HepG2 (cell line): ENCODE data around the gene GNG7. TPM values are rescaled to one million over a fixed set of nuclear protein-coding genes. Genes with fewer than 3 reads are reported as not detected.

ENCODE experiments used
- ATAC-seq: fragments of 200-7000 bp; cut with Tn5 transposase; 3 replicates; pipeline ENCODE4 v1.9.1; 2020; ENCODE audit warnings: mild to moderate bottlenecking, moderate library complexity
- BruUV-seq: library from RNA; stranded (reverse); fragments of 400-500 nt; replicated peaks from 2 replicates; lab custom pipeline; 2021; lab: Mats Ljungman, UMichigan
- CTCF ChIA-PET: fragments of 300-600 bp; formaldehyde crosslinking; extraction: SDS; loops from one replicate; lab custom pipeline; 2021; ENCODE audit warnings: low total read pairs, inconsistent platforms, low intra/inter-chr PET ratio; lab: Yijun Ruan, JAX
- POLR2A ChIA-PET: fragments of 350-600 bp; sonication (Branson Sonifier 250); formaldehyde crosslinking; loops from one replicate; lab custom pipeline; 2020; ENCODE audit warnings: antibody characterized with exemption, inconsistent platforms; lab: Yijun Ruan, JAX
- DNase-seq: peaks from one replicate; pipeline ENCODE4 v3.0.0-alpha.2; 2015; ENCODE audit warnings: low spot score
- FAIRE-seq: peaks from 3 replicates; lab custom pipeline; 2011; peaks lifted over from hg19 to GRCh38; lab: Jason Lieb, UNC
- H2AFZ ChIP-seq: one replicate; pipeline ENCODE4 v1.6.1; 2011; ENCODE audit warnings: low read length, inconsistent platforms
- H3K27ac ChIP-seq: fragments of 300-600 bp; 3 replicates; pipeline ENCODE4 v1.8.0; 2011; ENCODE audit warnings: mixed run types, mild to moderate bottlenecking, mixed read lengths, low read length, inconsistent platforms; ENCODE audit not compliant: insufficient read depth; ENCODE audit errors: extremely low read length
- H3K27me3 ChIP-seq, 2 experiments: fragments of 200-600 bp in 1 of 2; 2 replicates in 1 of 2; 3 replicates in 1 of 2; pipeline versions ENCODE4 v1.6.0 to v1.8.0; 2011; ENCODE audit warnings: low read length in 2 of 2, mild to moderate bottlenecking in 2 of 2, moderate library complexity in 2 of 2, inconsistent platforms in 1 of 2; ENCODE audit not compliant: insufficient read depth in 2 of 2, control insufficient read depth in 1 of 2
- H3K36me3 ChIP-seq, 2 experiments: fragments of 200-600 bp in 1 of 2; replicated peaks in 1 of 2; 2 replicates in 1 of 2; 3 replicates in 1 of 2; pipeline versions ENCODE4 v1.5.1 to v1.8.0; 2011; ENCODE audit warnings: low read length in 2 of 2, inconsistent platforms in 1 of 2; ENCODE audit not compliant: insufficient read depth in 2 of 2, control insufficient read depth in 1 of 2
- H3K4me1 ChIP-seq: 2 replicates; pipeline ENCODE4 v1.5.1; 2012; ENCODE audit warnings: low read length, inconsistent platforms; ENCODE audit not compliant: insufficient read depth
- H3K4me2 ChIP-seq: 2 replicates; pipeline ENCODE4 v1.6.0; 2011; ENCODE audit warnings: low read depth, low read length, inconsistent platforms
- H3K4me3 ChIP-seq, 3 experiments: fragments of 200-600 bp in 1 of 3; sonication (generic), shearing (Covaris generic) in 1 of 3; replicated peaks in 1 of 3; 2 replicates each; pipeline ENCODE4 v1.5.1; 2011 to 2016; ENCODE audit warnings: low read length in 3 of 3, inconsistent platforms in 2 of 3, low read depth in 2 of 3, mild to moderate bottlenecking in 2 of 3, control low read depth in 1 of 3, mixed read lengths in 1 of 3; ENCODE audit not compliant: insufficient read depth in 1 of 3
- H3K79me2 ChIP-seq: one replicate; pipeline ENCODE4 v1.6.1; 2011; ENCODE audit warnings: low read length, inconsistent platforms; ENCODE audit not compliant: insufficient read depth
- H3K9ac ChIP-seq: 2 replicates; pipeline ENCODE4 v1.6.0; 2011; ENCODE audit warnings: mild to moderate bottlenecking, low read depth, low read length, inconsistent platforms; ENCODE audit not compliant: insufficient read depth
- H3K9me3 ChIP-seq: 2 replicates; pipeline ENCODE4 v1.5.1; 2012; ENCODE audit warnings: mild to moderate bottlenecking, low read length
- H4K20me1 ChIP-seq: 2 replicates; pipeline ENCODE4 v1.6.0; 2011; ENCODE audit warnings: inconsistent platforms, mild to moderate bottlenecking, low read length, moderate library complexity; ENCODE audit not compliant: insufficient read depth
- CHD4 ChIP-seq: fragments of 200-600 bp; sonication (generic); IDR thresholded peaks from 2 replicates; pipeline ENCODE4 v1.7.0; 2017; ENCODE audit warnings: mild to moderate bottlenecking, low read length, borderline replicate concordance
- CREB1 ChIP-seq, 2 experiments: fragments of 450-650 bp in 1 of 2; IDR thresholded peaks; 2 replicates each; pipeline ENCODE4 v1.6.1; 2016 to 2017; ENCODE audit warnings: control low read depth in 1 of 2, mild to moderate bottlenecking in 1 of 2, missing compliant biosample characterization in 1 of 2, missing genetic modification characterization in 1 of 2
- GATAD1 ChIP-seq: IDR thresholded peaks from 2 replicates; pipeline ENCODE4 v1.6.1; 2016; ENCODE audit warnings: missing genetic modification reagents, missing compliant biosample characterization
- HHEX ChIP-seq: IDR thresholded peaks from 2 replicates; pipeline ENCODE4 v1.6.1; 2016; ENCODE audit warnings: control low read depth
- IRX3 ChIP-seq: sonication (generic); formaldehyde crosslinking; IDR thresholded peaks from 2 replicates; pipeline ENCODE4 v1.8.1; 2023; ENCODE audit warnings: mild to moderate bottlenecking, low read depth, missing genetic modification reagents, borderline replicate concordance
- KDM6A ChIP-seq: IDR thresholded peaks from 2 replicates; pipeline ENCODE4 v1.6.1; 2016; ENCODE audit warnings: low read depth
- MIER3 ChIP-seq: IDR thresholded peaks from 2 replicates; pipeline ENCODE4 v1.6.1; 2016; ENCODE audit warnings: missing compliant biosample characterization, borderline replicate concordance
- MTF1 ChIP-seq: sonication (generic); formaldehyde crosslinking; IDR thresholded peaks from 2 replicates; pipeline ENCODE4 v1.5.0; 2020; ENCODE audit warnings: missing genetic modification reagents
- NFE2 ChIP-seq: sonication (generic); formaldehyde crosslinking; IDR thresholded peaks from 2 replicates; pipeline ENCODE4 v1.4.0; 2020; ENCODE audit warnings: missing genetic modification reagents
- NFE2L2 ChIP-seq: fragments of 150-350 bp; IDR thresholded peaks from 2 replicates; pipeline ENCODE4 v1.6.1; 2014; ENCODE audit warnings: low read length
- RCOR2 ChIP-seq: IDR thresholded peaks from 2 replicates; pipeline ENCODE4 v1.6.1; 2016; ENCODE audit warnings: missing biosample characterization, missing genetic modification reagents
- ZBTB7A ChIP-seq: sonication (generic); formaldehyde crosslinking; IDR thresholded peaks from 2 replicates; pipeline ENCODE4 v1.8.0; 2022; ENCODE audit warnings: mild to moderate bottlenecking, missing genetic modification reagents
- ZKSCAN8 ChIP-seq: IDR thresholded peaks from 2 replicates; pipeline ENCODE4 v1.6.1; 2016; ENCODE audit warnings: borderline replicate concordance, missing genetic modification reagents, missing compliant biosample characterization
- ZNF354B ChIP-seq: sonication (generic); formaldehyde crosslinking; IDR thresholded peaks from 2 replicates; pipeline ENCODE4 v1.8.0; 2022; ENCODE audit warnings: mild to moderate bottlenecking, missing genetic modification reagents
- WGBS: methylation state at CpG from one replicate; pipeline ENCODE4 v1.1.6; 2017; ENCODE audit warnings: low lambda C conversion rate; 5-methylcytosine and 5-hydroxymethylcytosine counted together
- in situ Hi-C: cut with HindIII; loops from 2 replicates; pipeline ENCODE4 v1.10.0; 2017; ENCODE audit warnings: low pct_unique_long_range_greater_than_20kb; ENCODE audit not compliant: extremely low pct_ligation_motif_present
- intact Hi-C: fragments of 100-400 bp; cut with micrococcal nuclease; formaldehyde crosslinking; loops from one replicate; pipeline ENCODE4 v1.10.0; 2022; ENCODE audit not compliant: unreplicated experiment
- polyA plus RNA-seq, 8 experiments: library from polyadenylated mRNA; depleted of rRNA in 3 of 8; stranded (reverse) in 7 of 8; unstranded in 1 of 8; fragments of >200 nt; fragmentation: Illumina TruSeq in 4 of 8; extraction: Trizol in 4 of 8; gene quantifications; 2 replicates each; pipeline versions ENCODE4 v1.2.1 to v1.2.3, GENCODE V29; 2011 to 2016; ENCODE audit warnings: low read depth in 4 of 8, missing spikeins in 1 of 8, mixed read lengths in 1 of 8; ENCODE audit not compliant: insufficient read depth in 1 of 8
- total RNA-seq, 5 experiments: library from RNA; depleted of rRNA; stranded (reverse); fragments of >200 nt; fragmentation: Illumina TruSeq; extraction: Trizol; gene quantifications; 2 replicates each; pipeline ENCODE4 v1.2.3, GENCODE V29; 2016; ENCODE audit warnings: low read depth in 1 of 5
- TF ChIP-seq, protein P1 (sequence below): sonication (generic); formaldehyde crosslinking; IDR thresholded peaks from 2 replicates; pipeline ENCODE4 v1.4.0; 2020; ENCODE audit warnings: missing genetic modification reagents
- TF ChIP-seq, protein P2 (sequence below): sonication (generic); formaldehyde crosslinking; IDR thresholded peaks from 2 replicates; pipeline ENCODE4 v1.4.0; 2020; ENCODE audit warnings: missing genetic modification reagents
- TF ChIP-seq, protein P3 (sequence below): fragments of 450-650 bp; IDR thresholded peaks from 2 replicates; pipeline ENCODE4 v1.6.1; 2017
- TF ChIP-seq, protein P4 (sequence below): sonication (generic); formaldehyde crosslinking; IDR thresholded peaks from 2 replicates; pipeline ENCODE4 v1.4.0; 2020; ENCODE audit warnings: mild to moderate bottlenecking, low read depth, missing genetic modification reagents

The GNG7 gene
- total and polyA plus RNA-seq, 2 of the 13 experiments (the other 11 are each of a cell fraction or from before 2014, with no cell fraction given), result 1.4 to 3.3 TPM

DNA sequence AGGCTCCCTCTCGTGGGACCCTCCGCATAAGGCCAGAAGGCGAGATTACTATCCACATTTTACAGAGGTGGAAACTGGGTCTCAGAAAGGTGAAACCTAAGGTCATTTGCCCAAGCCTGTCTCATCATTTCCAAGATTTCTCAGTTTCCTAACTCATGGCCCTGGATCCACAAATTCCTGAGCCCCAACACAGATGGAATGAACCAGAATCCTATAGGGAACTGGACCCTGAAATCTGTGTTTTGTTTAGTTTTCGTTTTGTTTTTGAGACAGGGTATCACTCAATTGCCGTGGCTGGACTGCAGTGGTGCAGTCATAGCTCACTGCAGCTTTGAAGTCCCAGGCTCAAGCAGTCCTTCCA lies 563 bp upstream of the GNG7 start:
- POLR2A ChIA-PET, result interaction anchor here (1.7 to 3.6 kb wide), 2 partner anchors 17 to 20 kb away, joined by 7 to 28 read pairs; no protein-coding TSS in a partner anchor
- 69% methylated on average over 5 of the region's 5 CpGs for WGBS
- intact Hi-C loops, result loop anchor here (5.0 kb wide), 1 partner anchor 604 kb away; no protein-coding TSS in a partner anchor
- TF ChIP-seq, protein P1, sequence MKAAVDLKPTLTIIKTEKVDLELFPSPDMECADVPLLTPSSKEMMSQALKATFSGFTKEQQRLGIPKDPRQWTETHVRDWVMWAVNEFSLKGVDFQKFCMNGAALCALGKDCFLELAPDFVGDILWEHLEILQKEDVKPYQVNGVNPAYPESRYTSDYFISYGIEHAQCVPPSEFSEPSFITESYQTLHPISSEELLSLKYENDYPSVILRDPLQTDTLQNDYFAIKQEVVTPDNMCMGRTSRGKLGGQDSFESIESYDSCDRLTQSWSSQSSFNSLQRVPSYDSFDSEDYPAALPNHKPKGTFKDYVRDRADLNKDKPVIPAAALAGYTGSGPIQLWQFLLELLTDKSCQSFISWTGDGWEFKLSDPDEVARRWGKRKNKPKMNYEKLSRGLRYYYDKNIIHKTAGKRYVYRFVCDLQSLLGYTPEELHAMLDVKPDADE (CRISPR knock-in tag), result no peak
- TF ChIP-seq, protein P2, sequence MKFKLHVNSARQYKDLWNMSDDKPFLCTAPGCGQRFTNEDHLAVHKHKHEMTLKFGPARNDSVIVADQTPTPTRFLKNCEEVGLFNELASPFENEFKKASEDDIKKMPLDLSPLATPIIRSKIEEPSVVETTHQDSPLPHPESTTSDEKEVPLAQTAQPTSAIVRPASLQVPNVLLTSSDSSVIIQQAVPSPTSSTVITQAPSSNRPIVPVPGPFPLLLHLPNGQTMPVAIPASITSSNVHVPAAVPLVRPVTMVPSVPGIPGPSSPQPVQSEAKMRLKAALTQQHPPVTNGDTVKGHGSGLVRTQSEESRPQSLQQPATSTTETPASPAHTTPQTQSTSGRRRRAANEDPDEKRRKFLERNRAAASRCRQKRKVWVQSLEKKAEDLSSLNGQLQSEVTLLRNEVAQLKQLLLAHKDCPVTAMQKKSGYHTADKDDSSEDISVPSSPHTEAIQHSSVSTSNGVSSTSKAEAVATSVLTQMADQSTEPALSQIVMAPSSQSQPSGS (CRISPR knock-in tag), result 0 out of 2 replicates have a peak, but pooled peaks have one; percentile 10
- TF ChIP-seq ZBTB7A (CRISPR knock-in tag) (no peak), ZNF354B (CRISPR knock-in tag) (no peak), RCOR2 (CRISPR knock-in tag) (no peak), KDM6A (no peak), GATAD1 (CRISPR knock-in tag) (no peak), CHD4 (peak; percentile 18), HHEX (no peak), MIER3 (CRISPR knock-in tag) (no peak), CREB1 (IDR thresholded peaks at IDR 0.05) (no peak), CREB1 (CRISPR knock-in tag; IDR thresholded peaks at IDR 0.05) (0 out of 2 replicates have a peak, but pooled peaks have one; percentile 49), NFE2 (no peak), IRX3 (CRISPR knock-in tag) (no peak), MTF1 (CRISPR knock-in tag) (no peak), NFE2L2 (no peak), ZKSCAN8 (CRISPR knock-in tag) (no peak)
- TF ChIP-seq, protein P3, sequence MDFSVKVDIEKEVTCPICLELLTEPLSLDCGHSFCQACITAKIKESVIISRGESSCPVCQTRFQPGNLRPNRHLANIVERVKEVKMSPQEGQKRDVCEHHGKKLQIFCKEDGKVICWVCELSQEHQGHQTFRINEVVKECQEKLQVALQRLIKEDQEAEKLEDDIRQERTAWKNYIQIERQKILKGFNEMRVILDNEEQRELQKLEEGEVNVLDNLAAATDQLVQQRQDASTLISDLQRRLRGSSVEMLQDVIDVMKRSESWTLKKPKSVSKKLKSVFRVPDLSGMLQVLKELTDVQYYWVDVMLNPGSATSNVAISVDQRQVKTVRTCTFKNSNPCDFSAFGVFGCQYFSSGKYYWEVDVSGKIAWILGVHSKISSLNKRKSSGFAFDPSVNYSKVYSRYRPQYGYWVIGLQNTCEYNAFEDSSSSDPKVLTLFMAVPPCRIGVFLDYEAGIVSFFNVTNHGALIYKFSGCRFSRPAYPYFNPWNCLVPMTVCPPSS, result no peak
- TF ChIP-seq, protein P4, sequence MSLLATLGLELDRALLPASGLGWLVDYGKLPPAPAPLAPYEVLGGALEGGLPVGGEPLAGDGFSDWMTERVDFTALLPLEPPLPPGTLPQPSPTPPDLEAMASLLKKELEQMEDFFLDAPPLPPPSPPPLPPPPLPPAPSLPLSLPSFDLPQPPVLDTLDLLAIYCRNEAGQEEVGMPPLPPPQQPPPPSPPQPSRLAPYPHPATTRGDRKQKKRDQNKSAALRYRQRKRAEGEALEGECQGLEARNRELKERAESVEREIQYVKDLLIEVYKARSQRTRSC (CRISPR knock-in tag), result no peak

More for the DNA sequence above, 563 bp upstream of the GNG7 start:
- CTCF ChIA-PET, result no interaction called here
- Histone ChIP-seq H3K27ac (no peak overlapping the region), H3K9me3 (no peaks in the 10 kb centered on the region), H3K4me3 (peak overlapping the region in 1 of 3 experiments; percentile 31; a peak in 2 of 6 replicates), H3K4me2 (peak overlapping the region; percentile 63), H3K4me1 (peaks cover 36% of the 10 kb centered on the region), H3K27me3 (no peaks in the 10 kb centered on the region; a peak in 1 of 5 replicates), H2AFZ (no peak overlapping the region), H3K9ac (no peak overlapping the region), H4K20me1 (no peaks in the 10 kb centered on the region), H3K79me2 (no peaks in the 10 kb centered on the region), H3K36me3 (no peaks in the 10 kb centered on the region)
- in situ Hi-C loops, result no loop called here
- ATAC-seq (no peak), DNase-seq (no peak), FAIRE-seq (no peak)
- BruUV-seq, result no TSS peak
